Urinary bladder (tissue), 4 donors: Measurements from ENCODE around the gene ITGB2. TPM values are rescaled to one million over a fixed set of nuclear protein-coding genes. Genes with fewer than 3 reads are reported as not detected.
"Not testable (repeated sequence)": the region's sequence is repeated elsewhere in the genome, so short reads cannot be mapped to it uniquely, and the experiment has no call there.

Experiments used
- DNase-seq: peaks from one replicate; pipeline ENCODE4 v3.0.0-alpha.2; 2015; ENCODE audit errors: extremely low spot score
- H3K27ac ChIP-seq: one replicate; pipeline ENCODE4 v1.5.1; 2013; ENCODE audit warnings: low read depth, mild to moderate bottlenecking, moderate library complexity
- H3K36me3 ChIP-seq: one replicate; pipeline ENCODE4 v1.6.1; 2013; ENCODE audit warnings: mild to moderate bottlenecking, moderate library complexity; ENCODE audit not compliant: insufficient read depth
- H3K4me1 ChIP-seq: one replicate; pipeline ENCODE4 v1.6.1; 2013; ENCODE audit warnings: mild to moderate bottlenecking, moderate library complexity; ENCODE audit not compliant: insufficient read depth
- H3K4me3 ChIP-seq: one replicate; pipeline ENCODE4 v1.5.1; 2013; ENCODE audit warnings: low read depth, low read length
- WGBS: extraction: QIAGEN DNeasy Blood & Tissue Kit; methylation state at CpG from one replicate; pipeline ENCODE4 v1.1.7; 2013; 5-methylcytosine and 5-hydroxymethylcytosine counted together
- polyA plus RNA-seq: library from polyadenylated mRNA; stranded (reverse); fragments of 200-250 nt; gene quantifications from one replicate; pipeline ENCODE4 v1.2.3, GENCODE V29; 2013
- total RNA-seq: library from RNA; depleted of rRNA; stranded (reverse); fragments of >200 nt; gene quantifications from one replicate; pipeline ENCODE4 v1.2.3, GENCODE V29; 2014
- donor health status: healthy with polysubstance abuse.
- donor health status: healthy.

ITGB2 gene
- total and polyA plus RNA-seq, 2 donors: 20.8 to 39.9 TPM

DNA sequence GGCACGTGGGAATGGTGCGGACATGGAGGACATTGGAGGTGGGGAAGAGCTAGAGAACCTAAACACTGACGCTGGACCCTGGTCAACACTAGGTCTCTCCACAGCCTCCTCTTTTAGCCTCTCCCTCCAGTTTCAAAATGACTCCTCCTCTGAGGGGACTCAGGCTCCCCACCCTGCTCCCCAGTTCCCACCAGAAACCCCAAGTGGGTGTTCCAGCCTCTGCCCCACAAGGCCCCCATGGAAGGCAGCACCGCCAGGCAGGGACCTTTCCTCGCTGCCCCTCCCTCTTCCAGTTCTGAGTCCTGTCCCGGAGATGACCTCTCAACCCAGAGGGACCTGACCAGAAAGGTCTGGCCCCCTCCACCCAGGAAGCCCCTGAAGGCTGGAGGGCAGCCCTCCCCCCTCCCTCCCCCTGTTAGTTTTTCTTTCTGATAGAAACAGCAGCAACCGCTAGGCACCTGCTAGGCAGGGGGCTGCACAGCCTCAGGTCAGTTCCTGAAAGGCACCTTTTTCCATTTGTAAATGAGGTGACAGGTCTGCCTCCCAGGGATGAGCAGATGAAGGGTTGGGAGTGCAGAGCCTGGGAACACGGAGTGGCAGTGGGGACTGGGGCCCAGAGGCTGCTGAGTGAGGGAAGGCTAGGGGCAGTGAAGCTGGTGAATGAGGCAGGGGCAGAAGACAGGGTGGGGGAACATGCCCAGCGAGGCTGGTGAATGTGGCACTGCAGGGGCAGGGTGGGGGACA lies 9.3 kb upstream of the ITGB2 start:
- Histone ChIP-seq H3K36me3 (no peaks in the 10 kb centered on the region), H3K27ac (no peak overlapping the region), H3K4me3 (no peak overlapping the region), H3K4me1 (peaks cover 1% of the 10 kb centered on the region)
- no peak for DNase-seq
- 67% methylated on average over 9 of the region's 9 CpGs for WGBS

DNA sequence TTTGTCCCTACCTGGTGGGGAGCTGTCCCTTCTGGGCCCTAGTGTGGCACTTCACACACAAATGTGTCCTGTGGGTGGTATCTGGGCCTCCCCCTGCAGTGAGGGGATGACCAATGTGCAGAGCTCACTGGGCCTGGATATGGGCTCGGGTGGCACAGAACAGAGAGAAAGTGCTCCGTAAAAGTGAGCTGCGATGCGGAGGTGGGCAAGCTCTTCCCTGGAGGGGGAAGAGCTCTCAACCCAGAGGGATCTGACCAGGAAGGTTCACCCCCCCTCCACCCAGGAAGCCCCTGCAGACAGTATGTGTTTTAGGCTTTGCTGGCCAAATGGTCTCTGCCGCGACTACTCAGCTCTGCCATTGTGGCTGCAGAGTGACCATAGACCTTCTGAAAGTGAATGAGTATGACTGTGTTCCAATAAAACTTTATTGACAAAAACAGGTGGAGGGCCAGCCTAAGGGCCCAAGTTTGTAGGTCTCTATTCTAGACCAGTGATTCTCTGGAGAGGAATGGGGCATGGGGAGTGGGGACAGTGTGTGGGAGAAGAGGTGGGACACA lies 8.6 kb upstream of the ITGB2 start:
- Histone ChIP-seq H3K27ac (no peak overlapping the region), H3K36me3 (no peaks in the 10 kb centered on the region), H3K4me3 (no peak overlapping the region), H3K4me1 (peaks cover 1% of the 10 kb centered on the region)
- no peak for DNase-seq
- WGBS: 84% methylated on average over 6 of the region's 6 CpGs

DNA sequence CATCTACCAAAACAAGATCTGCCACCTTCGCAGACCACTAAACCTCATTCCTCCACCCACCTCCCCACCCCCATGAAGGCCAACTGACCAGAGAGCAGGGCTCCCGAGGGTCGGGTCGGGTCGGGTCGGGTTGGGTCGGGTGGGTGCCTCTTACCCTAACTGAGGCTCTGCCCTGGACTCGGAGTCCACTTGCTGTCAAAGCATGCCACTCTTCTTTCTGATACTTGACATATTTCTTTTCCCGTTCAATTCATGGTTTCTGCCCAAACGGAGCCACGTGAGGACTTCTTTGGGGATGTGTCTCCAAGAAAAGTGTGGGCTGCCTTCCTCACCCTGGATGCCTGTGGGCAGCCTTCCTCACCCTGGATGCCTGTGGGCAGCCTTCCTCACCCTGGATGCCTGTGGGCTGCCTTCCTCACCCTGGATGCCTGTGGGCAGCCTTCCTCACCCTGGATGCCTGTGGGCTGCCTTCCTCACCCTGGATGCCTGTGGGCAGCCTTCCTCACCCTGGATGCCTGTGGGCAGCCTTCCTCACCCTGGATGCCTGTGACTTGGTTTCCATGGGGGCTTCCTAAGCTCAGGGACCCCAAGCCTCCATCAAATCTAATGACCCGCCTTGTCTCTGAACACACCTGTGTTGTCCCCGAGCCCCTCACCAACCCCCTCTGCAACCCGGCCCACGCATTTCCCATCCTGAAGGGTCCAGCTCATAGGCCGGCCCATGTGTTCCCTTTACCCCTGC lies 8.0 kb upstream of the ITGB2 start:
- not testable (repeated sequence) for DNase-seq, H3K36me3 ChIP-seq, H3K4me1 ChIP-seq, H3K4me3 ChIP-seq, H3K27ac ChIP-seq
- WGBS: 66% methylated on average over 16 of the region's 16 CpGs

DNA sequence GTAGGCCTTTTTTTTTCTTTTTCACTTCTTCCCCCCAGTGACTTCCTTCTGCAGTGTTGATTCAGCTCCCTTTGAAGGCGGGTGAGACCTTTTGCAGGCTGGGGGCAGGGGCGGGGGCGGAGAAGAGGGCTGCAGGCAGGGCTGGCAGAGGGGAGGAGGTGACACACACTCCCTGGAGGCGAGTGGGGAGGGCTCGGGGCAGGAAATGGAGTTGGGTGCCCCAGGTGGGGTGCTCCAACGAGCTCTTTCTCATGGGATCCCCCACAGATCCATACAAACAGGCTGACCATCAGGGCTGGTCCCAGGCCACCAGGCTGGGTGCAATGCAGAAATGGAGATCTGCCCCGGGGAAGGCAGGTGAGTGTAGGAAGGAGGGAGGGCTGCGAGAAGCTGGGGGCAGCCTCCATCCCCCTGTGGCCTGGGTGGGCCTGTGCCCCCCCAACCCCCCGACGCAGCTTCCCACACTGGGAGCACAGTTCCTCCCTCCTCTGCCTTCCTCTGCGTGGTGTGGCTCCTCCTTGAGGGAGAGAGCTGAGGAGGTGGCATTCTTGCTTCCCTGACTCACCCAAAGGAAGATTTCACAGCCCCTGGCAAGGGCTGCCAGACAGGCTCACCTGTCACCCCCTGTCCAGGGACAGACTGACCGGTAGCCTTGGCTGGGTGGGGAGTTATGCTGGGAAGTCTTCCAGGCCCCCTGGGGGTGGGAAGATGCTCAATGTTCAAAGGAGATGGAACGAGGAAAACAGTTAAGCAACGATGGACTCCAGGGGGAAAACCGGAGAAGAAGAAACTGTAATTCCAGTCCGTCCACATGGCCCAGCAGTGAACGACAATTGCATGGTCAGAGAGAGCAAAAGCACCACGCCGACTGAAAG lies 7.1 kb upstream of the ITGB2 start:
- H3K27ac ChIP-seq: no peak overlapping the region
- no peaks in the 10 kb centered on the region for H3K36me3 ChIP-seq
- WGBS: 18% methylated on average over 19 of the region's 19 CpGs
- peaks cover 1% of the 10 kb centered on the region for H3K4me1 ChIP-seq
- H3K4me3 ChIP-seq: no peak overlapping the region
- no peak for DNase-seq

DNA sequence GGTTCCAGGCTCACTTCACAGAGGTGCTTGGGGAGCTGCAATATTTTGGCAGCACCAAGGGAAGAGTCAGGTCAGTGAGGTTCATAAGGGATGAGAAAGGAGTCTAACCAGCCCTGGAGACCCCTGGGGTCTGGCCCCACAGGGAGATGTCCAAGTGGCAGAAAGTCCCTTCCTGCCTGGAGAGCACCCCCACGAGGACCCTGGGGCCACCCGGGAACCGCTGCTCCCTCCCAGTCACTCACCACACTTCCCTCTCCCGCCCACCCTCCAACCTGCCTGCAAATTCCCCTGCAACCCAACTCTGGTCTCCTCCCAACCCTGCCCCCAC lies 6.5 kb upstream of the ITGB2 start:
- Histone ChIP-seq H3K4me1 (peaks cover 1% of the 10 kb centered on the region), H3K36me3 (no peaks in the 10 kb centered on the region), H3K27ac (no peak overlapping the region), H3K4me3 (no peak overlapping the region)
- WGBS: 20% methylated on average over 4 of the region's 4 CpGs
- no peak for DNase-seq

DNA sequence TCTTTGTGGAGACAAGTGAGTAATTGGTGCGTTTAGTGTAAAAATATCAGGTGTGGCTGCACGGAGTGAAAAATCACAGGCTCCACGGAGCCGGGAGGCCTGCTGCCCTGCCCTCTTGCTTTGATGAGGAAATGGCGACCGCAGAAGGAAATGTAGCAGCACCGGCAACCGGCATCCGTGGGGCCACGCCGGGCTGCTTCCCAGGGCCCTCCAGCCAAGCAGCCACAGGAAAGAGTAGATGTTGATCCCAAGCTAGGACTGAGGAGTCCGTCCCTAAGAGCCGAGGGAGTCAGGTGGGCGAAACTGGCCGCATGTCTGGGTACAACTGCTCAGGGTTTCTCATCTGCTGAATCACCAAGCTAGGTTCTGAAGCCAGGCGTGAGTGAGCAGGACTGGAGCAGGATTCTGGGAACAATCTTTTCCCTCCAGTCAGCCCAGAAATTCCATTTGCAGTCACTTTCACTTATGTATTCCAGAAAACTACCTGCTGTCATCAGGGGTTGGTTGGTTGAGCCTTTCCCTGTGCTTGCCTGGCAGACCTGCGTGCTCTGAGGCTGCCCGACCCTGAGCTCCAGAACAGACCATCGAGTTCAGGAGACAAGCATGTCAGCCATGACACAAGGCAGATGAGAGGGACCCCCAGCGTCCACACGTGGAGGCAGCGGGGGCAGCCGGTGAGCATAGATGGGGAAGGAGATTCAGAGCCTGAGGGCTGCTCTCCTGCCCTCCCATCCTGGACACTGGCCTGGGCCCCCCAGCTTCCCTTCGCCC lies 5.8 kb upstream of the ITGB2 start:
- no peaks in the 10 kb centered on the region for H3K36me3 ChIP-seq
- H3K4me3 ChIP-seq: no peak overlapping the region
- no peak overlapping the region for H3K27ac ChIP-seq
- whole genome bisulfite sequencing: 63% methylated on average over 24 of the region's 24 CpGs
- no peak for DNase-seq
- peaks cover 1% of the 10 kb centered on the region for H3K4me1 ChIP-seq

DNA sequence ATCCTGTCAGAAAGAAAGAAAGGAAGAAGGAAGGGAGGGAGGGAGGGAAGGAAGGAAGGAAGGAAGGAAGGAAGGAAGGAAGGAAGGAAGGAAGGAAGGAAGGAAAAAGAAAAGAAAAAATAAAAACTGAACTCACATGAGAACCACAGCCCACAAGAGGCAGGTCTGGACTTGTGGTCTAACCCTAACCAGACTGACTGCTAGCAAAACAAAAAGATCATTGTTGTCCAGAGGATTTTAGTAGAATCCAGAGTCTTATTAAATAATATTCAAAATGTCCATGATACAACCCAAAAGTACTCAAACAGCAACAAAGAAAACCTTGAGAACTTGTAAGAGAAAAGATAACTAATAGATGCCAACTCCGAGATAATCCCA lies 4.7 kb upstream of the ITGB2 start:
- Histone ChIP-seq H3K27ac (no peak overlapping the region), H3K36me3 (no peaks in the 10 kb centered on the region), H3K4me1 (peaks cover 1% of the 10 kb centered on the region), H3K4me3 (no peak overlapping the region)
- no peak for DNase-seq
- WGBS: 89% methylated on average over 1 of the region's 1 CpG

DNA sequence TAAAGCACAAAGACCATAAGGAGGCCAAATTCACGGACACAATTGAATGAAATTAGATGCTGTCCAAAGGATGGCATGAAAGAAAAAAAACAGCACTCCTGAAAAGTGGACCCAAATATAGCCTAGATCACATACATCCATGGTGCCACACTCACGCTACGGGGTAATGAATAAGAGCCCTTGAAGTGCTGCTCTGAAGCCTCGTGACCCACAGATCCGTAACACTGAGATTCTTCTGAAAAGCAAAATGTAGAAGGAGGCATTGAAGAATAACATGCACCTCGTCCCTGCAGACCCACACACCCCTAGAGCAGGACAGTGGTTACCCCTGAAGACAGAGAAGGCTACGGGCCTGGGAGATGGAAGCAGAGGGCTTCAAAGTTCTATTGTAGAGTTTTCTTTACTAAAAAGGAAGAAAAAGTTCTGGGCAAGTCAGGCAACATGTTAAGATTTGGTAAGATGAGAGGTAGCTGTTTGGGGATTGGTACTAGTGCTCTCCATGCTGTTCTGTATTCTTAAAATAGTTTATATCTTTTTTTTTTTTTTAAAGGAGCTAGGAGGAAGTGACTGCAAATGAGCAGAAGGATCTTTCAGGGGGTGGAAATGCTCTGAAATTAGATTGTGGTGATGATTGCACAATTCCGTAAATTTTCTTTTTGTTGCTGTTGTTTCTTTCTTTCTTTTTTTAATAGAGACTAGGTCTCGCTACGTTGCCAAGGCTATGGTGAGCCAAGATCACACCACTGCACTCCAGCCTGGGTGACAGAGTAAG lies 4.1 kb upstream of the ITGB2 start:
- WGBS: 75% methylated on average over 10 of the region's 10 CpGs
- H3K36me3 ChIP-seq: no peaks in the 10 kb centered on the region
- no peak overlapping the region for H3K27ac ChIP-seq
- no peak for DNase-seq
- H3K4me1 ChIP-seq: peaks cover 1% of the 10 kb centered on the region
- H3K4me3 ChIP-seq: no peak overlapping the region

DNA sequence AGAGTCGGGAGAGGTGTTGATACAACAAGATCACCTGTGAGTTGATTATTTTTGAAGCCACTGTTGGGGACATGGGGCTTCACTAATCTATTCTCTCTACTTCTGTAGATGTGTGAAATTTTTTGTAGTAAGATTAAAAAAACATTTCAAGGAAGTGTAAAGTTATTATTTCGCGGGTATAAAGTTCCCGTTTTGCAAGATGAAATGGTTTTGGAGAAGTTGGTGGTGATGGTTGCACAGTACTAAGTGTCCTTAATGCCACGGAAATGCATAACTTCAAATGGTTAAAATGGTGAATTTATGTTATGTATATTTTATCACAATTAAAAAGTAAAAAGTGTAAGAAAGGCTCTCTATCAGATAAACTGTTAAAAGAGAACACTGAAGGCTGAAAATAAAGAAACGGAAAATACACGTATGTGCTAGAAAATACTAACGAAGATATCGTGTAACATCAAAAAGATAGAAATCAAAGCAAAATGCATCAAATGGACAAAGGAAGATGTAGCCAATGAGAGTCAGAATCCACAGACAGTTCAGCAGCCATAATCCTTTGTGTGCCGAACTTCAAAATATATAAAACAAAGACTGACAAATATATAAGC lies 2.9 kb upstream of the ITGB2 start:
- DNase-seq: no peak
- WGBS: 84% methylated on average over 10 of the region's 10 CpGs
- no peak overlapping the region for H3K4me3 ChIP-seq

DNA sequence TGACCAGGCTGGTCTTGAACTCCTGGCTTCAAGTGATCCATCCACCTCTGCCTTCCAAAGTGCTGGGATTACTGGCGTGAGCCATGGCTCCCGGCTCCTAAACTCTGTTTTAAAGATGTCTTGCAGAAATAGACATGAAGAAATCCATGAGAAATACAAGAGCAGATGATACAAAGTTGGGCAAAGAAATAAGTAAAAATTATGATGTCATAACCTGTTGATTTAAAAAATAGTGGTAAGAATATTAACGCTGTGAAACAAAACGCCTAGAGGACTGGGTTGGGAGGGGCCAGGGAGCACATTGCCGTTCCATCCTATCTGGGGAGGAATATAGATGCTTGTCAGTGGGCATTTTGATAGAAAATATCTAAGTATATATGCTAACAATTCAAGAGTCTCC lies 1.2 kb upstream of the ITGB2 start:
- WGBS: 80% methylated on average over 5 of the region's 5 CpGs
- Histone ChIP-seq H3K27ac (no peak overlapping the region), H3K36me3 (no peaks in the 10 kb centered on the region), H3K4me1 (no peaks in the 10 kb centered on the region), H3K4me3 (no peak overlapping the region)
- DNase-seq: no peak

More for the DNA sequence above, 2.9 kb upstream of the ITGB2 start:
- Histone ChIP-seq H3K27ac (no peak overlapping the region), H3K36me3 (no peaks in the 10 kb centered on the region), H3K4me1 (peaks cover 1% of the 10 kb centered on the region)

DNA sequence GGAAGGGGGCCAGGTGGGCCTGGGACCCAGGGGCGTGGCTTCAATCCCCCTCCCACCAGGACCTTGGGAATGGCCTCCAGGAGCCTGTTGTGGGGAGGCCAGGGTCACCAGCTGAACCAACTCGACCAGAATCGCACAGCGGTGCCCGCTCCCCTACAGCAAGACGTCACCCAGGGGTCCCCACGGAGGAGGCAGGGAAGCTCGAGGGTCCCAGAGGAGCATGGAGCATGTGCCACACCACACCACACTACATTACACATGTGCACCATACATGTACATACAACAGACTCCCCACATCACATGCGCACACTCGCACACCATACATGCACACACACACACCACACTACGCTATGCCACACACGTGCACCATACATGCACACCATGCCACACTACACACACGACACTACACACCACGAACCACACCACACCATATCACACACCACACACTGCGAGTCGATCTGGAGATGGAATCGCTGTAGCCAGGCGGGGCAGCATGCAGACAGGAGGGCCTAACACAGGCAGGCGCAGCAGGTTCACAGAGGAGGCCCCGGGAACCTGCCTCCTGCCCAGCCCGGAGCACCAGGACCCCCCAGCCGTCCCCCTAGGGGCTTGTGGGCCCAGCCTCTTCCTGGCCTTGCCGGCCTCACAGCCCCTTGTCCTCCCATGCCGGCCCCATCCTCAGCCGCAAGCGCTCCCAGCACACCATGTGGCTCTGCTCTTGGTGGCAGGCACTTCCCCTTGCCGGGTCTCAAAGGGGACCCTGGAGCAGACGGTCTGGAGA lies 596 bp downstream of the ITGB2 start:
- DNase-seq: no peak
- Histone ChIP-seq H3K4me1 (no peaks in the 10 kb centered on the region), H3K27ac (no peak overlapping the region), H3K4me3 (peak overlapping the region; percentile 40), H3K36me3 (no peaks in the 10 kb centered on the region)
- 64% methylated on average over 28 of the region's 28 CpGs for whole genome bisulfite sequencing
